Measurements from ENCODE around the gene SFMBT2.
"Not testable (repeated sequence)": the region's sequence is repeated elsewhere in the genome, so short reads cannot be mapped to it uniquely, and the experiment has no call there.

Gene SFMBT2

DNA sequence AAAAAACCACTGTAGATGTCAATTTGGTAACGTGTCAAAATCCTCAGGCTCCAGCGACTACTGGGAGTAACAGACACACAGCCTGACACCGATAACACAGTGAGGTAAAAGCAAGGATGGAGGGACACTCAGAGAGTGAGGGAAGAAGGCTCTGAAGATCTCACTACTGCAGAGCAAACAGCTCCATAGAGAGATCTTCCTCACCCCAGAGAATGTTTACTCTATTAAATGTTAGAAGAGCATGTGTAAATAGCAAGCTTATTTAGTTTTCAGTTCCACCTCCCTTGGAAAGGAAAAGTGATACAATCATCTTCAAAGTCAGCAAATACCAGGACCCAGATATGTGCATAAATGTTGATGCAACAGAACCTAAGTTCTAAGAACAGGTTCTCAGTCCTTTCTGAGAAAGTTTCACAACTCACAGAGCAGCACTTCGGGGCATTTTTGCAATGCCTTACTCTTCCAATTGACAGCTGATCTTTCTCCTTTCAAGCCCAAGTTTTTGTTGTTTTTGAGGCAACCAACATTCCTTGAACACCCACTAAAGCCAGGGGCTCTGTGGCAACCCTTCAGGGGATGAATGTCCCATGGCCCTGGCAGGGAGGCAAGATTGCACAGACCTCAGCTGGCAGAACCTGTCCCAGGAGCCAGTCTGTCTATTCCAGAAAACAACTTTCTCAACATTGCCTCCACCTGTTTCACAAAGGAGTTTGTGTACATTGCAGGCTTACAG, 177.4 kb downstream of the SFMBT2 start:
- no peak overlapping the region for H3K4me3 ChIP-seq (ENCODE audit: control insufficient read depth, low read depth, low read length)
- no peak for DNase-seq (ENCODE audit: low read depth)
- TF ChIP-seq, protein P1, sequence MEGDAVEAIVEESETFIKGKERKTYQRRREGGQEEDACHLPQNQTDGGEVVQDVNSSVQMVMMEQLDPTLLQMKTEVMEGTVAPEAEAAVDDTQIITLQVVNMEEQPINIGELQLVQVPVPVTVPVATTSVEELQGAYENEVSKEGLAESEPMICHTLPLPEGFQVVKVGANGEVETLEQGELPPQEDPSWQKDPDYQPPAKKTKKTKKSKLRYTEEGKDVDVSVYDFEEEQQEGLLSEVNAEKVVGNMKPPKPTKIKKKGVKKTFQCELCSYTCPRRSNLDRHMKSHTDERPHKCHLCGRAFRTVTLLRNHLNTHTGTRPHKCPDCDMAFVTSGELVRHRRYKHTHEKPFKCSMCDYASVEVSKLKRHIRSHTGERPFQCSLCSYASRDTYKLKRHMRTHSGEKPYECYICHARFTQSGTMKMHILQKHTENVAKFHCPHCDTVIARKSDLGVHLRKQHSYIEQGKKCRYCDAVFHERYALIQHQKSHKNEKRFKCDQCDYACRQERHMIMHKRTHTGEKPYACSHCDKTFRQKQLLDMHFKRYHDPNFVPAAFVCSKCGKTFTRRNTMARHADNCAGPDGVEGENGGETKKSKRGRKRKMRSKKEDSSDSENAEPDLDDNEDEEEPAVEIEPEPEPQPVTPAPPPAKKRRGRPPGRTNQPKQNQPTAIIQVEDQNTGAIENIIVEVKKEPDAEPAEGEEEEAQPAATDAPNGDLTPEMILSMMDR (conservative IDR thresholded peaks at IDR 0.05; ENCODE audit: control insufficient read depth, insufficient read depth, low read depth, low read length) = no peak

DNA sequence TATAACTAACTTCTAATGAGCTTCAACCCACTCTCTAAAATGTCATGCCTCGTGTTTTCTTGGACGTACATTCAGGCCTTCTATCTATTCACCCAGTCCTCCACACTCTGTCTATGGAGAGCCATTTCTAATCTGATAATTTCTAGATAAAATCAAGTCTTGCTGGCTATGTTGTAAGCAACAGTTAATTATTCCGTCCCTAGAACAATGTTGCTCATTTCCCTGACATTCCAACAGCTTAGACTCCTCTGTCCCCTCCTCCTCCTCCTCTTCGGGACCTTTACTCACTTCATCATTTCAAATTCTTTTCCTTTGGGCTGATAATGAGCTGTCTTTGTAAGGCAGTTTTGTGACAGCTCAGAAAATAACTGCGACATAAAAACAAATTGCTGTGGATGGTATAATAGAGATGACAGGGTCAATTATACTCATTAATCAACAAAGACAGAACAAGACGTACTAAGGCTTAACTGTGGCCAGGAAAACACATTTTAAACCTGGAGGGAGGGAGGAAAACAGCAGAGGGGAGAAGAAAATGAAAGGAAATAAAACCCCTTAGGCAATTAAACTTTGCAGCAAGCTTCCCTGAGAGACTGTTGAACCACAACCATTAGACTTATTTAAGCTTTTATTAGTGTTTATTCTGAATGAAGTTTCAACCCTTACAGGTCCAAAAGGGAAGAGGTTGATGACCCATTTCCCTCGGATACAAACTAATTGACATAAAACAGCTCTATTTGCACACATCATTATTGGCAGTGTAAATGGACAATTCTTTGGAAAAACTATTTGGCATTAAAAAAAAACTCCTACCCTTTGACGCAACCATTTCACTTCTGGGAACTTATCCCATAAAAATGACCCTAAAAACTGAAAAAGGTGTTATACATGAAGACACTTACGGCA, 179.1 kb downstream of the SFMBT2 start:
- TF ChIP-seq, protein P1 (conservative IDR thresholded peaks at IDR 0.05; ENCODE audit: control insufficient read depth, insufficient read depth, low read depth, low read length) = no peak
- H3K4me3 ChIP-seq (ENCODE audit: control insufficient read depth, low read depth, low read length) = no peak overlapping the region
- DNase-seq (ENCODE audit: low read depth) = no peak

DNA sequence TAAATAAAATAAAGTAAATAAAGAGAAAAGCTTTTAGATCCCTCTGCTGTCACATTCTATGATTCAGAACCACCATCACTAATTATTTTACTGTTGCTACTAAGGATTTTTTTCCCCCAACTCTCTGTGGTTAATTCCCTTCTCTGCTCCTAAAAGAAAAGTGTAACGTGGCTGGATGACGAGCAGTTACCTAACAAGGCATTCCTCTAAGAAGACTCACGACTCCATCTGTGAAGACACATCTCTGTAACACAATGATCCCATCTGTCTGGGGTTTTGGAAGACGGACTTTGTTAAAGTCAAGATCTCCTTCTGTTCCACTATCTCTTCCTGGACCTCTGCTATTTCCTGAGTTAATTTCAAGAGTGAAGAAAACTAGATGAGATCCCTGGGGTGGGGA, 179.9 kb downstream of the SFMBT2 start:
- peak; percentile 29 for DNase-seq (ENCODE audit: low read depth)
- TF ChIP-seq, protein P1 (conservative IDR thresholded peaks at IDR 0.05; ENCODE audit: control insufficient read depth, insufficient read depth, low read depth, low read length) = no peak
- H3K4me3 ChIP-seq (ENCODE audit: control insufficient read depth, low read depth, low read length) = no peak overlapping the region

DNA sequence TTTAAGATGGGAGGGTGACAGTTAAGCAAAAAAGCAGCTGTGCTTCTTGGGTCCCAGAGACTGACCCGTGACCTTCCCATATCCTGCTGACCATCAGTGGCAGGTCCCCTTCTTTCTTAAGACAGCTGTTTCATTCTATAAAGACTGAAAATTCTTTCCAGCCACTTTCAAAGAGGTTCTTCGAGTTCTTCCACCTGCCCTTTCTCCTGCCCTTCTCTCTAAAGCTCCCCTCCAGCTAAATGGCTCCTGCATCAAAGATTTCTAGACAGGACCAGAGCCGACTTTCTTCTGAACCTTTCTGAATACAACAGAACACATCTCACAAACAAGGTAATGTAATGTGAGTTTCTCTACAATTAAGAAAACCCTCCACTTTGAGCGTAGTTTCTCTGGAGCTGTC, 180.8 kb downstream of the SFMBT2 start:
- DNase-seq (ENCODE audit: low read depth) = no peak
- no peak overlapping the region for H3K4me3 ChIP-seq (ENCODE audit: control insufficient read depth, low read depth, low read length)
- TF ChIP-seq, protein P1 (conservative IDR thresholded peaks at IDR 0.05; ENCODE audit: control insufficient read depth, insufficient read depth, low read depth, low read length) = no peak

DNA sequence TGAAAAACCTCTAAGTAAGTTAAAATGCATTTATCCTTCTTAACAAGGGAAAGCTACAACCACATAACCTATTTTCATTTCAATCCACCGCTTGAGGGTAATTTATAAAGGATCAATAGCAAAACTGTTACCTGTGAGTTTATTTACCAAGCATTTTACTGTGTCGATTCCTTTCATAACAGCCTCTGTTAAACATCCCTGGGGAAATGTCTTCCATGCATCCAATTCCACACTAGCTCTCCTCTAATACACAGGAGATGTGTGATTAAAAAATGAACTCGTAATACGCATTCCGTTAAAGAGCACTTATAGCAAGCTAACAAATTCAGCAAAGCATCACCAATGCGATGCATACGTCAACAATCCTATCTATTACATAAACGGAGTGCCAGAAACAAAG, 185.7 kb downstream of the SFMBT2 start:
- no peak overlapping the region for H3K4me3 ChIP-seq (ENCODE audit: control insufficient read depth, low read depth, low read length)
- no peak for DNase-seq (ENCODE audit: low read depth)
- TF ChIP-seq, protein P1 (conservative IDR thresholded peaks at IDR 0.05; ENCODE audit: control insufficient read depth, insufficient read depth, low read depth, low read length) = no peak

DNA sequence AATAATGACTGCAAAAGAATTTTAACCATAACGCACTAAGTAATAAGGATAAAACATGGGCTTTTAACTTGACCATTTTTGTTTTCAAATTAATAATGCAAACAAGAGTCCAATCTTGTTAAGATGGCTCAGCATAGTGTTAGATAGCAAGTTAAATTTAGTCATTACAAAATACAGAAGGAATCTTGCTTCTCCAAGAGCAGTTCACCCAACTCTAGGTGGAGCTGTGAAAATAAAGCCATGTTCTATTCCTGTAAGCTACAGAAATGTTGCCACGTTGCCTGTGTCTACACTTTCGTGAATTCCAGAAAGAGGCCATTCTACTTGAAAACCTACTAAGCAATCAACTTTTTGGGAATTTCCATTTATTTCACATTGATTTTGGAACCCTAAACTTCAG, 191.9 kb downstream of the SFMBT2 start:
- DNase-seq (ENCODE audit: low read depth) = peak; percentile 21
- no peak overlapping the region for H3K4me3 ChIP-seq (ENCODE audit: control insufficient read depth, low read depth, low read length)
- TF ChIP-seq, protein P1 (conservative IDR thresholded peaks at IDR 0.05; ENCODE audit: control insufficient read depth, insufficient read depth, low read depth, low read length) = peak; percentile 3

DNA sequence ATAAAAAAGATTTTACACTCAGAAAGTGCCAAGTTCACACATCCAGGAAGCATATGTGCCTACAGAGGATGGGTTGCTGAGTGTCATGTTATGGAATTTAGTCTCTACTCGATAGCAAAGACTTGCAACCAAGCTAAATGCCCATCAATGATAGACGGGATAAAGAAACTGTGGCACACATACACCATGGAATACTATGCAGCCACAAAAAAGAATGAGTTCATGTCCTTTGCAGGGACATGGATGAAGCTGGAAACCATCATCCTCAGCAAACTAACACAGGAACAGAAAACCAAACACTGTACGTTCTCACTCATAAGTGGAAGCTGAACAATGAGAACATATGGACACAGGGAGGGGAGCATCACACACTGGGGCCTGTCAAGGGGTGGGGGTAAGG, 198.1 kb downstream of the SFMBT2 start:
- not testable (repeated sequence) for H3K4me3 ChIP-seq (ENCODE audit: control insufficient read depth, low read depth, low read length); DNase-seq (ENCODE audit: low read depth)

Measured in fibroblast of mammary gland (primary cell).